HG02571 (cell line): Measurements from ENCODE around the gene COMMD1.
"Not testable (repeated sequence)": the region's sequence is repeated elsewhere in the genome, so short reads cannot be mapped to it uniquely, and the experiment has no call there.

Experiments used
- ATAC-seq: cut with Tn5 transposase; IDR thresholded peaks from one replicate; pipeline ENCODE4 v1.9.1; 2021; ENCODE audit warnings: mild to moderate bottlenecking, moderate library complexity; ENCODE audit not compliant: unreplicated experiment

Gene COMMD1

DNA sequence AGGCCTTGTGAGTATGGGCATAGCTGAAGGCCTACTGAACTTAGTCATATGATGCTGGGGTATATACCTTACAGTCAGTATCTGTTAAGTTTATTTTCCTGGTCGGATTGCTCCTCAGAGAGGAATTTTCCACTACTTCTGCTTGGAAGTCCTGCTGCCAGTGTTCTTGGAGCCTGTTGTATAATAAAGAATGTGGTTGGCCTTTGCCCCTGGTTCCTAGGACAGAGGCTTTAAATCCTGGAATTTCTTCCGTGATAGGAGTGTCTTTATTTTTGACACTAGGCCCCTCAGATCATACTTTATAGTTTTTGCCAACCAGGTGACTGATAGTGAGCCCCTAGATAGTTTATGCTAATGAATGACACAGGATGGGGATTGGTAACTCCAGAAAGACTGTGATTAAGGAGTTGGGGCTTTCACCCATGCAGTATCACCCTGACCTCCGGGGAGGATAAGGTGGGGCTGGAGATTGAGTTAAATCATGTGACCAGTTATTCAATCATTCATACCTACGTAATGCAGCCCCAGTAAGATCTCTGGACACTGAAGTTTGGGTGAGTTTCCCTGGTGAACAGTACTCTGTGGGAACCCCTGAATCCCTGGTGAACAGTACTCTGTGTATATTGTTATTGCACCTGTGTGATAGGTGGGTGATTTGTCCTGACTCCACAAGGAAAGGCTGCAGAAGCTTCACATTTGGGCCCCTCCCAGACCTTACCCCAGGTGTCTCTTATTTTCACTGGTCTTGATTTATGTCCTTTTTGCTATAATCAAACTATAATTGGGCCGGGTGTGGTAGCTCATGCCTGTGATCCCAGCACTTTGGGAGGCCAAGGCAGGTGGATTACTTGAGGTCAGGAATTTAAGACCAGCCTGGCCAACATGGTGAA is 56.9 kb downstream of the COMMD1 start:
- ATAC-seq = no peak

DNA sequence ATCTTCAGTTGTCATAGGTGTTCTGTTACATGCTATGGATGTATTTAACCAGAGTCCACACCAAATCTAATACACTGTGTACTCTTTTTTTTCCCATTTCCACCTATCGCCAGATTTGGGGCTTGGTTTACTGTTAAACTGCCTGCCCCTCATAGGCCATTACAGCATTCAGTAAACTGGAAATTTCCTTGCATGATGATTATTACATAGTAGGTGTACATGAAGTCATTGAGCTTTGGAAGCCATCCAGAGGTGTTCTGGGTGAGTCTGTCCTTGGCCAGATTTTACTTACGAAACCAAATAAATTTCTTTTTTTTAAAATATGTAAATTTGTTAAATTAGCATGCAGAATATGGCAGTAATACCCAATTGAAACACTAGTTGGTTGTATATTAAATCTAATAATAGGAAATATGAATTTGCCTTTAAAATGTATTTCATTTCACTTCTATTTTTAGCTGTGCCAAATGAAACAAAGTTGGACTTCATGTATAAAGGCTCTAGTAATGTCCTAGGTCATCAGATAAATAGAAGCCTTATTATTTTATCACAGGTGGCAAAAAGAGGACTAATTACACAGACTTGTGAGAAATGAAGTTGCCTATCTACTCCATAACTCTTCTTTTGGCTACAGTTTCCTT is 60.7 kb downstream of the COMMD1 start:
- no peak for ATAC-seq

DNA sequence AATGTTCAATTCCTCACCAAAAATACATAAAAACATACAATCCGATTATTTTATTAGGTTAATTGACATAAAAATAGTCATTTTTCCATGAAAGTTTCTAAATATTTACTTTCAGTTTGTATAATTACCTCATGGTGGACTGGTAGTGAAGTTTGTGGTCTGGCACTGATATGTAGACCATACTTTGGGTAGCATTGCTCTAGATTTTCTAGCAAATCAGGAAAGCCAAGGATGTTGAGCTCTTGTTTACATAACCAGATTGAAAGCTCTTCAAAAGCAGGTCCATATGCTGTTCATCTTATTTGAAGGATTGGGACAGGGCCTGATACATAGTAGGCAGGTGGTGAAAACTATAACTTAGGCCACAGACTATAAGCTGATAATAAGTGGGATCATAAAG is 61.8 kb downstream of the COMMD1 start:
- ATAC-seq = no peak

DNA sequence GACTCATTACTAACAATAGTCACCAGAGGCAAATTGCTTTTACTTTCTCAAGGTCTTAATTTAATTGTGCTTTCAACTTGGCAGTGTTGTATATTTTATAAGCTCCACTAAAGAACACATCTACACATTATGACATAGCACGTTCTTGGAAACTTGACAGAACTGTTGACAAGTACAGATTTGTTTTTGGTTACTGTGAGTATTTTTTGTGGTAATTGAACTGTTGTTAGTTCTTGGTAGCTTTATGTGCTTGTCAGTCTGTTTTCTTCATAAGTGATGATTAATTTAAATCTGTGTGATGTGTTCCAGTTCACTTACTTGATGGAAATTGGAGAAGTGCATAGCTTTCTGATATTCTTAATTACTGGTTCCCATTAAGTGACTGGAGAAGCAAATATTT is 63.9 kb downstream of the COMMD1 start:
- no peak for ATAC-seq

DNA sequence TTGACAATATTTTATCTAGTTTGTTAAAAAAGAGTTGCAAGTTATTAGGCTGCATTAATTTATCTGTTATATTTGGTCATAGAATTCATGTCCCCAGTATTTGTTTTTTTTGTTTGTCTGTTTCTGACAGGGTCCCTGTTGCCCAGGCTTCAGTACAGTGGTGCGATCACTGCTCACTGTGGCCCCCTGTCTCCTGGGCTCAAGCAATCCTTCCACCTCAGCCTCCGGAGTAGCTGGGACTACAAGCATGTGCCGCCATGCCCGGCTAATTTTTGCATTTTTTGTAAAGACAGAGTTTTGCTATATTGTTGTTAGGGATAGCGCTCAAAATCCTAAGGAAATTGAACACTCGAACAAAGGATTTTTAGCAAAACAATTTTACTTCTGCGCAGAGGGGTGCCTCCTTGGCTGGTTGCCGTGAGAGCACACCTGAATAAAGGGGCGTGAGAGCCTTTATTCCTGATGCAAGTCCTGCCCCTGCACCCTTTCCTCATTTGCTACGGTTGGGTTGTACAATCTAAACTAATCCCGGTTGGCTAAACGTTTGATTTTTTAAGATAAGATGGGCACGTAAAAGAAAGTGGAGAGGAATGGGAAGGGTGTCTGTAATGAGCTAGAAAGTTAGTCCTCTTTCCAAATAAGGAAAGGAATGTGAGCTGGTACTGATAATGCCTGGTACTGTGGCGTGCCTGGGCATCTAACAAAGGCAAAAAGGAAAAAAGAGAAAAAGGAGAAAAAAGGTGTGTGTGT is 65.5 kb downstream of the COMMD1 start:
- no peak for ATAC-seq

DNA sequence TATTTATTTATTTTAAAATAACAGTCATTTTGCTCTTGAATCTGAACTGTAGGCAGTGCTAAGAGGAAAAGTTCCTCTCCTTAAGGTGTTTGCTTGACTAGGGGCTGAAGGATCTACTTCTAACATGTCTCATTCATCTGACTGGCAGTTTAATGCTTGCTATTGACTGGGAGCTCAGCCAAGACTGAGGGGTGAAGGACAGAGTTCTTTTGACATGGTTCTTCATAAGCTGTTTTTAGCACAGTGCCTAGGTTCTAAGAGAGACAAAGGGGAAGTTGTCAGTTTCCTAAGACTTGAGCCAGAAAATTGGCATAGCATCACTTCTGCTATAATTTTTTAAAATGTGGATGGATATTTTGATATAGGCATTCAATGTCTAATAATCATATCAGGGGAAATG is 73.0 kb downstream of the COMMD1 start:
- ATAC-seq = no peak

DNA sequence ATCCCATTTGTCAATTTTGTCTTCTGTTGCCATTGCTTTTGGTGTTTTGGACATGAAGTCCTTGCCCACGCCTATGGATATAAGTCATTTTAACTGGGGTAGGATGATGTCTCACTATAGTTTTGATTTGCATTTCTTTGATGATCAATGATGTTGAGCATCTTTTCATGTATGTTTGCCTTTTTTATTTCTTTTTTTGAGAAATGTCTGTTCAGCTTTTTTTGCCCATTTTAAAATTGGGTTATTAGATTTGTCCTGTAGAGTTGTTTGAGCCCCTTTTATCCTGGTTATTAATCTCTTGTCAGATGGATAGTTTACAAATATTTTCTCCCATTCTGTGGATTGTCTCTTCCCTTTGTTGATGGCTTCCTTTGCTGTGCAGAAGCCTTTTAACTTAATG is 75.3 kb downstream of the COMMD1 start:
- no peak for ATAC-seq

DNA sequence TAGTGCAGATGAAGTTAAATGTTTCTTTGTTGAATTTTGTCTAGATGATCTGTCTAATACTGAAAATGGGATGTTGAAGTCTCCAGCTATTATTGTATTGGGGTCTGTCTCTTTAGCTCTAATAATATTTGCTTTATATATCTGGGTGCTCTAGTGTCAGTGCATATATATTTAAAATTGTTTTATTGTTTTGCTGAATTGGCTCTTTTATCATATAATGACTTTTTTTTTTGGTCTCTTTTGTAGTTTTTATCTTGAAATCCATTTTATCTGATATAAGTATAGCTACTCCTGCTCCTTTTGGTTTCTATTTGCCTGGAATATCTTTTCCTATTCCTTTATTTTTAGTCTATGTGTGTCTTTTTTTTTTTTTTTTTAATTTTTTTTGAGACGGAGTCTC is 79.2 kb downstream of the COMMD1 start:
- ATAC-seq = no peak

DNA sequence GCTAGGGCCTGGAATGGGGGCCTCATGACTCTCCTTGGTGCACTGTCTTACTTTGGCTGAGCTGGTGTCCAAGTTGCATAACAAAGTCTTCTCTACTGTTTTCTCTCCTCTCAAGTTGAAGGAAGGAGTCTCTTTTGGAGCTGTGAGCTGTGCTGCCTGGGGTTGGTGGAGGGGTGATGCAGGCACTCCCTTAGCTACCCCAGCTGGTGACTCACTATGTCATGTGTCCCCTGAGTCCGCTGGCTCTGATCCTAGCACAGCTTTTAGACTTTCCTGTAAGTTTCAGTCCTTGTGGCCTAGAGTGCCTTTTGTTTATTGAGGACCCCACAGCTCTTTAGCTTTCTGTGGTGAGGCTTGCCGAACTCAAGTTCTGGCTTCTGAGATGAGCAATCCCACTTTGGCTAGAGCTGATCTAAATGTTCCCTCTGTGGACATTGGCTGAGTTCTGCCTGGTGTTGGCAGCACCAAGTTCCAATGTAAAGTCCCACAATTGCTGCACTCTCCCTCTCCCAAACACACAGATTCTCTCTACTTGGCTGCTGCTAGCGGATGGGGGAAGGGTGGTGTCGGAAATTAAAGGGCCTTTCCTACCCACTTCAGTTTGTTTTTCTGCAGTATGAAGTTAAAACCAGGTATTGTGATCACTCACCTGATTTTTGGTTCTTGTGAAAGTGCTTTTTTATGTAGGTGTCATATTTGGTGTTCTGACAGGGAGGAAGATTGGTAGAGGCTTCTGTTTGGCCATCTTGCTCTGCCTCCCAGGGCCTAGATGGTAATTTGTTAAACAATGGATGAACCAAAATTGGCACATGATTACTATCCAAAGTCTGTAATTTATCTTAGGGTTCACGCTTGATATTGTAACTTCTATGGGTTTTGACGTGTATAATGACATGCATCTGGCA is 83.2 kb downstream of the COMMD1 start:
- ATAC-seq = no peak

DNA sequence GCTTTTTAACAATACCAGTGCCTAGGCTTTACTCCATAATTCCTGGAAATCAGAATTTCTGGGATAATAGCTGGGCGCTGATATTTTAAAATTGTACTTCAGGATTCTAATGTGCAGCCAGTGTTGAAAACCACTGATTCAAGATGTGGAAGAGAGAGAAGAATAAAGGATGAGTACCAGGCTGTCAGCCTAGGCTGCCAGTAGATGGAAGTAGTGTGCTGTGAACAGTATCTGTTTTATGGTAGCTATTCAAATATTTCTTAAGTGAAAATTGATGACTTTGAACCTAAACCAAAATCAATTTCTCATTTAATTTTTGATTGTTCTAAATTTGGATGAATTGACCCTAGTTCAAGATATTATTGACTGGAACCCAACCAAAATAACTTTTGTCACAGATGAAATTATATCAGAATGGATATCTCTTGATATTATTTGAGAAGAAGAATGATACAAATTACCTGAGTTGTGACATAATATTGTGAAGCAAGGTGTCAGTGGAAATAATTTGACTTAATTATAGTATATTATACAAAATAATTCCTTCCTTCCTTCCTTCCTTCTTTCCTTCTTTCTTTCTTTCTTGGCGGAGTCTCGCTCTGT is 88.0 kb downstream of the COMMD1 start:
- ATAC-seq = no peak

DNA sequence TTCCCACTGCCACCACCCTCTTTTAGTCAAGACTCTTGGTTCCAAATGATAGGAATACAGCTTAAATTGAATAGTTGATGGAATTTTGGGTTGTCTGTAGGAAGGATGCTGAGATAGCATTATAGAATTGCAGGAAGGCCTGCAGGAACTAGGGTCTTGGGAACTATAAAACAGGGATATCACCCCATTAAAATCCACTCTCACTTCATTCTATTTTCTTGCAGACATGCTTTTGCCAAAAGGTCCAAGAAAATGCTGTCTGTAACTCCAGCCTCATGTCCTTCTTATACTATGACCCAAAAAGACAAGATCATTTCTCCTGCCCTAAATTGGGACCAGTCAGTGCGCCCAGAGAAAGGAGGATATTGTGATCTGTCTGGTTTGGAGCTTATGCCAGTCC is 89.1 kb downstream of the COMMD1 start:
- no peak for ATAC-seq

DNA sequence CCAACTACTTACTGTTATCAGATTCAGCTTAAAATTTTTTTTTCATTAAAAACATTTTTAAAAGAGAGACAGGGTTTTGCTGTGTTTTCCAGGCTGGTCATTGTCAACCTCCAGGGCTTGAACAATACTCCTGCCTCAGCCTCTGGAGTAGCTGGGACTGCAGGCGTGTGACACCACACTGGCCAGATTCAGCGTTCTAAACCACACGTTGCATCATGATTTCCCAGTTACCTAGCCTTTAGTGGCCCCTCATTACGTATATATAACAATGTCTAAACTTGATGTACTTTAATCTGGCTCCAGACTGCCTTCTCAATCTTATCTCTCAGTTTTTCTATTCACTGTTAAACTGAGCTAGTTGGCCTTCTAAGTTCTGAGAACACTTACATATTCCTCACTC is 89.6 kb downstream of the COMMD1 start:
- no peak for ATAC-seq

DNA sequence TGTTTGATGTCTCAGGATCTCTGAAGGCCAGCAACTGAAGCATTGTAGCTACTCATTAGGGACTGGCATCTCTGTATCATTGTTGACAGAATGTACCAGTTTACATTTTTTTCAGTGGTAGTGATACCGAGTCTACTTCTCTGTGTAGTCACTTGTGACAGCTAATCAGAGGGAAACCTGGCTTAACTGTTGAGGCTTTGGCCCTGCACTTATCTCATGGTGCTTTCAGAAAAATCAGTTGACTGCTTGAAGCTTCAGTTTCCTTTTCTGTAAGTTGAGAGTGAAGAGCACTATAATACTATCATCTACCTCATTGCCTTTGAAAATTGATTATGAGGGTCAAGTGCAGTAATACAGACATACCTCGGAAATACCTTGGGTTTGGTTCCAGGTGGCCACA is 90.0 kb downstream of the COMMD1 start:
- ATAC-seq = peak; percentile 70

DNA sequence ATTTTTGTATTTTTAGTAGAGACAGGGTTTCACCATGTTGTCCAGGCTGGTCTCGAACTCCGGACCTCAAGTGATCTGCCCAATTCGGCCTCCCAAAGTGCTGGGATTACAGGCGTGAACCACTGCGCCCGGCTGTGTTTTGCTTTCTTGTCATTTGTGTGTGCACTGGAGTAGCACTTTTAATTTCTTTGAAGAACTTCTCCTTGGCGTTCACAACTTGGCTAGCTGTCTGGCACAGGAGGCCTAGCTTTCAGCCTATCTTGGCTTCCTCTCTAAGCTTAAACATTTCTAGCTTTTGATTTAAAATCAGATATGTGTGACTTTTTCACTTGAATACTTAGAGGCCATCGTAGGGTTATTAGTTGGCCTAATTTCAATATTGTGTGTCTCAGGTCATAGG is 93.0 kb downstream of the COMMD1 start:
- no peak for ATAC-seq

DNA sequence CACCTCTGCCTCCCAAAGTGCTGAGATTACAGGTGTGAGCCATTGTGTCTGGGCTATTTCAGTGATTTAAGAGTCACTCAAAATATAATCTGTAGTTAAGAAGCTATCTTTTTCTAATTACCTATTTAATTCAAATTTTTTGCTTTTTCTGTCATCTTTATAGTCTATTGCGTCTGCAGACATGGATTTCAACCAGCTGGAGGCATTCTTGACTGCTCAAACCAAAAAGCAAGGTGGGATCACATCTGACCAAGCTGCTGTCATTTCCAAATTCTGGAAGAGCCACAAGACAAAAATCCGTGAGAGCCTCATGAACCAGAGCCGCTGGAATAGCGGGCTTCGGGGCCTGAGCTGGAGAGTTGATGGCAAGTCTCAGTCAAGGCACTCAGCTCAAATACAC is 95.1 kb downstream of the COMMD1 start:
- no peak for ATAC-seq

DNA sequence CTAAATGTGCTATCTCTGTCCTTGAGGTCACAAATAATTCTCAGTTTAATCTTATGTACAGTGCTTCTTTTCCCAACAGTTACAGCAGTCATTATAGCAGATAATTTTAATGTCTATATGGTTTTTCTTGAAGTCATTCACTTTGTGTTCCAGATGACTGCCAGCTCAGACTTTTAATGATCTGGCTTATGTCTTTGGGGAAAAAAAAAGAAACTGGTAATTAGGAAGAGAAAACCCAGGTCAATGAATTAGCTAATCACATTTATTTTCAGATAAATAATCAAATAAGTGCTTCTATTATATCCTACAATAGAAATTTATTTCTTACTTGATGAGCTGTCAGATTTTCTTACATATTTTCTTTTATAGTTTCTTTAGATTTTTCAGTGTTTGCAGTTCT is 96.0 kb downstream of the COMMD1 start:
- ATAC-seq = no peak

DNA sequence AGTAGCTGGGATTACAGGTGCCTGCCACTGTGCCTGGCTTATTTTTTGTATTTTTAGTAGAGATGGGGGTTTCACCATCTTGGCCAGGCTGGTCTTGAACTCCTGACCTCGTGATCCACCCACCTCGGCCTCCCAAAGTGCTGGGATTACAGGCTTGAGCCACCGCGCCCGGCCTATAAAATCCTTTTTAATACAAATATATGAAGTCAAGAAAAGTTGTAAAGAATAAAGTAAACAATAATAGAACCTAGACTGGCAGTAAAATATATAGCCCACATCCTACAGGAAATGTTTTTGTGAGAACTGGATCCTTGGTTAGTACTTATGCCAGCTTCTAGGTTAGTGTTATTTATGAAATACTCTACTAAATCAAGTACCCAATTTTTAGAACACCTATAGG is 99.0 kb downstream of the COMMD1 start:
- not testable (repeated sequence) for ATAC-seq

DNA sequence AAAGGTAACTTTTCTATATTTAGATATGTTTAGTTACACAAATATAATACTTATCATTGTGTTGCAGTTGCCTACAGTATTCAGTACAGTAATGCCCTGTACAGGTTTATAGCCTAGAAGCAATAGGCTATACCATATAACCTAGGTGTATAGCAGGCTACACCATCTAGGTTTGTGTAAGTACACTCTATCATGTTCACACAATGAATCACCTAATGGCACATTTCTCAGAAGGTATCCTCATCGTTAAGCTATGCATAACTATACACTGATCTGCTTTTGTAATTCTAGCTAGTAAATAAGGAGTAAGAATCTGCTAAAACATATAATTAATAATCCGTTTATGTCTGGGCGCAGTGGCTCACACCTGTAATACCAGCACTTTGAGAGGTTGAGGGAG is 102.1 kb downstream of the COMMD1 start:
- no peak for ATAC-seq

DNA sequence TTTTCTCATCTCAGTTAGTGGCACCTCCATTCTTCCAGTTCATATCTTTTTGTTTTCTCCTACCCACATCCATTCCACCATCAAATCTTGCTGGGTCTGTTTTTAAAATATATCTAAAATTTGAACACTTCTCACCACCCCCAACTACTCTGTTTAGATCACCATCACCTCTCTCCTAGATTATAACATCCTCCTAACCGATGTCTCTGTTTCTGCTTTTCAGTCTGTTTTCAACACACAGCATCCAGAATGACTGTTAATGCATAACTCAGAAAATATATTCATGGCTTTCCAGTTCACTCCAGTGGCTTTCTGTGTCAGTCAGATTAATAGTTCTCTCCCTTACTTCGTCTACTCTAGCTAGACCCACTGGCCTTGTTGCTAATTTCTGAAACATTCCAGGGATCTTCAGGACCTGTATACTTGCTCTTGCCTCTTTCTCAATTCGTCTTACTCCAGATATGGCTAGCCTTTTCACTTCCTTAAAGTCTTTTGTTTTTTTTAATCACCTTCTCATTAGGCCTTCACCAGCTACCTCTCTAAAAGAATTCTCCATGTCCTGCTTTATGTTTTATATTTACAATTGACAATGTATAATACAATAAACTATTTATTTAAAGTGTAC is 105.3 kb downstream of the COMMD1 start:
- no peak for ATAC-seq

DNA sequence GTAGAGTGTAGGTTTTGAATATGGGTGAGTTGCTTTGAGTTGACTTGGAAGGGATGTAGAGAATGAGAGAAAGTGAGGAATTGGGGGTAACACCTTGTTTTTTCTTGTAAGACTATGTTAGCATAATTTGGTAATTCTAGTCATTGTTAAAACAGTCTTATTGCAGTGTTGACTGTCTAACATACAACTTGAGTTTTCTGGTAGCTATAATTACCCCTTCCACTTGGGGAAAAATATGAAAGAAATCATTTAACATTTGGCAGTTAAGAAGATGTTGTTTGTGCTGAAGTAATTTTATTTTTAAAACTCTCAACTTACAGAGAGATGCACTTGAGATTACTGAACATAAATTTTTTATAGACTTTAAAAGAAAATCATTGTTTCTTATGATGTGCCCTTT is 108.2 kb downstream of the COMMD1 start:
- ATAC-seq = no peak
